NCI-H446 (cell line): Measurements from ENCODE around the gene ARHGAP19.
A peak's percentile ranks its signal among the peaks of the same experiment; 100 is the strongest.

ENCODE experiments used
- DNase-seq, 2 experiments: peaks; one replicate each; lab custom pipeline; 2025; lab: John Stamatoyannopoulos, UW

The ARHGAP19 gene

GRCh38 chr10:97190450-97190849, 102.0 kb downstream of the ARHGAP19 start:
- DNase-seq = no peak

- DNase-seq = no peak
Observed at GRCh38 chr10:97188261-97188711, 104.2 kb downstream of the ARHGAP19 start.

GRCh38 chr10:97186911-97187310, 105.5 kb downstream of the ARHGAP19 start:
- no peak for DNase-seq

GRCh38 chr10:97185326-97186058, 106.9 kb downstream of the ARHGAP19 start, which contains the start of gene SLIT1:
SLIT1 (minus strand) TSS chr10:97185959; CDS start chr10:97185674, 285 bp downstream.
- no peak for DNase-seq

GRCh38 chr10:97184971-97185325, 107.5 kb downstream of the ARHGAP19 start:
- no peak for DNase-seq

GRCh38 chr10:97183314-97183713, 109.1 kb downstream of the ARHGAP19 start:
- DNase-seq = no peak

- DNase-seq = peak in 1 of 2 experiments; percentile 27
Observed at GRCh38 chr10:97182288-97182990, 110.0 kb downstream of the ARHGAP19 start.

- no peak for DNase-seq
Observed at GRCh38 chr10:97180986-97181385, 111.5 kb downstream of the ARHGAP19 start.

GRCh38 chr10:97180363-97180755, 112.1 kb downstream of the ARHGAP19 start:
- no peak for DNase-seq

GRCh38 chr10:97179731-97180362, 112.6 kb downstream of the ARHGAP19 start:
- DNase-seq = peak; percentile 22 to 73

- no peak for DNase-seq
Observed at GRCh38 chr10:97179311-97179710, 113.1 kb downstream of the ARHGAP19 start.

GRCh38 chr10:97178074-97178473, 114.4 kb downstream of the ARHGAP19 start:
- DNase-seq = no peak

- no peak for DNase-seq
Observed at GRCh38 chr10:97176226-97176625, 116.2 kb downstream of the ARHGAP19 start.

- DNase-seq = no peak
Observed at GRCh38 chr10:97175586-97175985, 116.9 kb downstream of the ARHGAP19 start.

GRCh38 chr10:97174941-97175340, 117.5 kb downstream of the ARHGAP19 start:
- no peak for DNase-seq

GRCh38 chr10:97174276-97174775, 118.1 kb downstream of the ARHGAP19 start:
- DNase-seq = no peak

- no peak for DNase-seq
Observed at GRCh38 chr10:97173036-97173435, 119.4 kb downstream of the ARHGAP19 start.
